ENCODE data around the gene NLRP10.

GRCh38 chr11:7977232-7977917 is 12.1 kb upstream of the NLRP10 start:
- TF ChIP-seq REST (tag by site-specific recombination; IDR thresholded peaks at IDR 0.05) (no peak), ZNF184 (tag by site-specific recombination; IDR thresholded peaks at IDR 0.05) (no peak), CTCF (tag by site-specific recombination; IDR thresholded peaks at IDR 0.05) (no peak), ZBTB7A (tag by site-specific recombination; IDR thresholded peaks at IDR 0.05; ENCODE audit: low read depth) (no peak), ZBTB26 (tag by site-specific recombination; optimal IDR thresholded peaks at IDR 0.05) (no peak), ZNF843 (tag by site-specific recombination; IDR thresholded peaks at IDR 0.05) (no peak), PRDM4 (tag by site-specific recombination; IDR thresholded peaks at IDR 0.05) (no peak), IKZF3 (tag by site-specific recombination; IDR thresholded peaks at IDR 0.05) (no peak), ZBTB49 (tag by site-specific recombination; IDR thresholded peaks at IDR 0.05; ENCODE audit: low read depth) (no peak)

All from HEK293 (cell line).